SIG-M5 (cell line): ENCODE data around the gene MARK2.

Experiments used
- DNase-seq: peaks from one replicate; lab custom pipeline; 2025; lab: John Stamatoyannopoulos, UW

Gene MARK2

GRCh38 chr11:63929616-63930015, 90.7 kb downstream of the MARK2 start:
- DNase-seq = no peak

- no peak for DNase-seq
These were observed 92.1 kb downstream of the MARK2 start for GRCh38 chr11:63931045-63931444.

GRCh38 chr11:63931876-63932275, 93.0 kb downstream of the MARK2 start:
- no peak for DNase-seq

DNA sequence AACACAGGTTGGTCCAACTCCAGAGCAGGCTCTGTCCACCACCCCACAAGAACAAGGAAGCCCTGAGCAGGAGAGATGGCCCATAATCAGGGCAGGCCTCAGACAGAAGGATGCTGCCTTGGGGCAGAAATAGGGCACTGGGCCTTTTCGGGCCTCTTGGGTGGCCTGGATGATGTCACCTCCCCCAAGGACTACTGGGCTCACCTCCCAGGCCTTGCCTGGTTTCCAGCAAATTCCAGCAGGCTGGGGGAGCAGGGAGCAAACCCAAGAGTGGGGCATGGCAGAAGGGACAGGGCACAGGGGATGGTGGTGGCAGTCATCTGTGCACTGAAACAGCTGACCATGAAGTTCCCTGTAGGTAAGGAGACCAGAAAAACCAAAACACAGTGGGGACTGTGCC, 94.5 kb downstream of the MARK2 start:
- no peak for DNase-seq

DNA sequence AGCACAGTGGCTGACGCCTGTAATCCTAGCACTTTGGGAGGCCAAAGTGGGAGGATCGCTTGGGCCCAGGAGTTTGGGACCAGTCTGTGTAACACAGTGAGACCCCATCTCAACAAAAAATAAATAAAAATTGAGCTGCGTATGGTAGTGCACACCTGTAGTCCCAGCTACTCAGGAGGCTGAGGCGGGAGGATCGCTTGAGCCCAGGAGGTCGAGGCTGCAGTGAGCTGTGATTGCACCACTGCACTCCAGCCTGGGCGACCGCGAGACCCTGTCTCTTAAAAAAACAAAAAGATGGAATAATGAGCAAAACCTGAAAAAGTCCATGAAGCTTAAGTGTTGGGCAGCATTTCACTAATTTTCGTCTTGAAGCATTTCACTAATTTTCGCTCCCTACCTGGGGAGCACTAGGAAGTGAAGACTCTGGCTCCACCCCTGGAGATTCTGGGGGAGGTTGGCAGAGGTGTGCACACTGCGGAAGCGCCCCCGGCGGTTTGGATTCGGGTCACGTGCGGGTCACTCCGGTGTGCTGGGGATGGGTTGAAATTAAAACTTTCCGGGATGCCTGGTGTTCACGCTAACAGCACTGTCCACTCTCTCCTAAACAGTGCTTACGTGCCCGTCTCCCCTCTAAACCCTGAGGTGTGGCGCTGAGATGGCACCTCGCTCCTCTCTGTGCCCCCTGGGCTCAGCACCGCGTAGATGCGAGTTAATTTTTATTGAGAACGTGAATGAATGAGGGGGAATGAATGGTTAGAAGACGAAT, 99.0 kb downstream of the MARK2 start:
- no peak for DNase-seq

- peak; percentile 55 for DNase-seq
These were observed 99.8 kb downstream of the MARK2 start, which contains the start of gene NAA40 for GRCh38 chr11:63938479-63939396. NAA40 (plus strand) TSS chr11:63939002; CDS start chr11:63939097, 95 bp downstream.

- DNase-seq = no peak
These were observed 100.5 kb downstream of the MARK2 start for GRCh38 chr11:63939397-63939891.

DNA sequence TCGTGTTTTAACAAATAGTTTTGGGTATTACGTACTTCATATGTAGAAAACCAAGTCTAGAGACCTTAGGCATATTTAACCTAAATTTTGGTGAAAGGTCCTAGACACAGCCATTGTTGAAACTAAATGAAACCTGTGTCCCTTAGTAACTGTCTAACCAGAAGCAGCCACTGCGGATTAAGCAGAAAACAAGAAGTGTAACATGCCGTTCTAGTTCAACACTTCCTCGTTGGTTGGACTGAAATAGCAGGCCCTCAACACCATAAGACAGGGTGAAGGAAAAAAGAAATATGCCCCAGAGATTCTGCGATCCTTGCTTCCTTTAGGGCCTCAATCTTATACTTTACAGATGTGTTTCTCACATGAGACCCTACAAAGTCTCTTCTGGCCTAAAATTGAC, 101.9 kb downstream of the MARK2 start:
- DNase-seq = peak; percentile 4

- no peak for DNase-seq
These were observed 103.0 kb downstream of the MARK2 start for GRCh38 chr11:63941901-63942300.

DNA sequence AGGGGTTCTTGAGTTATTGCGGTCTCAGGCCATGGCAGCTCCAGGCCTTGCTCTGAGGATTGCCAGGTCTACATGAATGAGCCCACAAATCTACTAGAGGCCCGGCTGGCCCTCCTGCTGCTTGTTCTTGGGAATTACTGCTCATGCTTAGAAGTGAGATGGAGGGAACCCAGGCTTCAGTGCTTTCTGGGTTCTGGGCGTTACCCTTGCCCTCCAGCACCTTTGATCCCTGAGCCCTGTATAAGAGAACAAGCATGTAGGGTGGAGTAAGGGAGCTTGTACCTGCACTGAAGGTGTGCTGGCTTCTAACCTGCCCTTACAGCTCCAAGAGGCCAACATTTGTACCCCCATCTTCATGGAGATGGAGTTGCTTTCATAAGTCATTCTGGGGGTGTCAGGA, 103.9 kb downstream of the MARK2 start:
- no peak for DNase-seq

DNA sequence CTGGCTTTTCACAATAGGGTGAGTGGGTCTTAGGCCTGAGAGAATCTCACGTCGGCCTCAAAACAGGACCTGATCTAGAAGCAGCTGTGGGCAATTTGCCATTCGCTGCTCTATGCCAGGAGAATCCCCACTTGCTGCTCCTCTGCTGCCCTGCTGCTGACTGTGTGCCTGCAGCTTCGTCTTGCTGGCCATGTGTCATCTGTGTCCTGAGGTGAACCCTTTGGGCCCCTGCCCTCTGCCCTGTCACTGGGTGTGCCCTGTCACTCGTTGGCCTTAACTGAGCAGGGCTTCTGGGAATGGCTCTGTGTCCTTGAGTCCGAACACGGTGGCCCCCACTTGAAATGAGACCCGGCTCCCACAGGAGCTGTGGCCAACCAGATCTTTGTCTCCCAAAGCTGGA, 106.1 kb downstream of the MARK2 start:
- no peak for DNase-seq

DNA sequence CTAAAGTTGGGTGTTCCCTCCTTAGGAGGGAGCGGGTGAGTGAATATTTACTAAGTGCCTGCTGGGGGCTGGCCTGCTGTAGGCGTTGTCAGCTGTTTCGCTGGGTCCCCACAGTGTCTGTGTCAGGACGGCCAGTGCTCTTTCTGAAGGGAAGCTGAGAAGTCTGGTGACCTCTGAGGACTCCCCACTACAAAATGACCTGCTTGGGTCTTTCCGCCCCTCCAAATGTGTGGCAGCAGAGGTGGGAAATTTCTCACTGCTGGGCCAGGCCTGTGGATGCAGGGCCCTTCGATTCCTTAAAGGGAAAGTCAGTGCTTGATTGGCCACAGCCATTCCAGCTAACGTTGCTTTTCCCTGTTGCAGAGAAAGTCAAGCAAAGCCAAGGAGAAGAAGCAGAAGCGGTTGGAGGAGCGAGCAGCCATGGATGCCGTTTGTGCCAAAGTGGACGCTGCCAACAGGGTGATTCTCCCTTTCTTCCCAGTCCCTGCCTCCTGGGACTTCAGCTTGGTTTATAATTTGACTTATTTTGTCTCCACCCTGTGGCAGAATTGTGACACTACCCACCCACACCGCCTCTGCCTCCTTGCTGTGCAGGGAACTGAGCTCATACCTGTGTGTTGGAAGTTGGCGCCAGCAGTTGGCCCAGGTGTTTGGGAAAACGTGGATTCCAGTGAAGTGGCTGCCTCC, 106.7 kb downstream of the MARK2 start:
- no peak for DNase-seq

- no peak for DNase-seq
These were observed 113.0 kb downstream of the MARK2 start for GRCh38 chr11:63951779-63952536.

GRCh38 chr11:63952570-63952969, 113.7 kb downstream of the MARK2 start:
- no peak for DNase-seq

GRCh38 chr11:63958008-63958407, 119.1 kb downstream of the MARK2 start:
- no peak for DNase-seq
